BE2C (cell line): Measurements from ENCODE around the gene SYNPO.

Experiments used
- DNase-seq: peaks from one replicate; pipeline ENCODE4 v3.0.0-alpha.2; 2020
- H3K27me3 ChIP-seq: fragments of 250-450 bp; sonication (Bioruptor Pico); 2 replicates; pipeline ENCODE4 v1.5.1; 2020; ENCODE audit warnings: mild to moderate bottlenecking
- H3K36me3 ChIP-seq: fragments of 250-450 bp; sonication (Bioruptor Pico); 2 replicates; pipeline ENCODE4 v1.5.1; 2020; ENCODE audit warnings: mild to moderate bottlenecking
- H3K4me1 ChIP-seq: fragments of 250-450 bp; sonication (Bioruptor Pico); 2 replicates; pipeline ENCODE4 v1.5.1; 2020
- H3K4me3 ChIP-seq: 2 replicates; pipeline ENCODE4 v1.5.1; 2011; ENCODE audit warnings: low read depth, low read length
- H3K9me3 ChIP-seq: fragments of 250-450 bp; sonication (Bioruptor Pico); 2 replicates; pipeline ENCODE4 v1.5.1; 2020
- TF ChIP-seq, protein P1 (sequence below): IDR thresholded peaks from 2 replicates; pipeline ENCODE4 v1.5.1; 2012; ENCODE audit warnings: mild to moderate bottlenecking, low read depth, low read length

The SYNPO gene

DNA sequence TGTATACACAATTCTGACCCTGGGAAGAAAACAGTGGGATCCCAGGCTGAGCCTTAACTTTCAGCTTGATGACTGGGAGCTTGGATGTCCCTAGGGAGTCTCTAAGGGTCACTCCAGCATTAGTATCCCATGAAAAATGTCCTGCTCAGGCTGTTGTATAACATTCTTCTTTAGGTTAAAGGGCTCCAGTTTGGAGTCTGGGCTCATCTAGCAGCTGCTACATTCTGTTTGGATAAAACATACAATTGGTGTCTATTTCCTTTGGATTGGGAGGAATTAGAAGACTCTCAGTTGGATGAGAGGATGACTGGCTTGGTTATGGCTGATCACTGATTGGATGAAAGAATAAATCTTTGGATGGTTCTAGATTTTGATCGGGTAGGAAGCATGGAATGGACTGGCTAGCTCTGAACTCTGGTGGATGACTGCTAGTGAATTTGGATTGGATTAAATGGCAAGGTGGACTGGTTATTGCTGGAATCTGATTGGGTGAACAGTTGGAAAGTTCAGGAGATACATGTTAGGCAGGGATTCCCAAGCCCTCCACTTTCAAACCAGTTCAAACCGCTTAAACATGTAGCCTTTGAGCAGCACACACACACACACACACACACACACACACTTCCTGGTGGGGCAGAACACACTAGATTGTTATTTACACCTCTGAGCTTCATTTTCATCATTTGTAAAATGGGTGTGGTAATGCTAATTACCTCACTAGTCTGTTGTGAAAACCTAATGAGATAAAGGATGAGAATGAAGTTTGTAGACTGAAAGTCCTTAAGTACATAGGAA is 13.5 kb downstream of the SYNPO start:
- Histone ChIP-seq H3K4me3 (no peak overlapping the region), H3K9me3 (no peaks in the 10 kb centered on the region), H3K36me3 (peaks cover 17% of the 10 kb centered on the region), H3K4me1 (peaks cover 20% of the 10 kb centered on the region), H3K27me3 (no peaks in the 10 kb centered on the region)
- no peak for DNase-seq
- TF ChIP-seq, protein P1, sequence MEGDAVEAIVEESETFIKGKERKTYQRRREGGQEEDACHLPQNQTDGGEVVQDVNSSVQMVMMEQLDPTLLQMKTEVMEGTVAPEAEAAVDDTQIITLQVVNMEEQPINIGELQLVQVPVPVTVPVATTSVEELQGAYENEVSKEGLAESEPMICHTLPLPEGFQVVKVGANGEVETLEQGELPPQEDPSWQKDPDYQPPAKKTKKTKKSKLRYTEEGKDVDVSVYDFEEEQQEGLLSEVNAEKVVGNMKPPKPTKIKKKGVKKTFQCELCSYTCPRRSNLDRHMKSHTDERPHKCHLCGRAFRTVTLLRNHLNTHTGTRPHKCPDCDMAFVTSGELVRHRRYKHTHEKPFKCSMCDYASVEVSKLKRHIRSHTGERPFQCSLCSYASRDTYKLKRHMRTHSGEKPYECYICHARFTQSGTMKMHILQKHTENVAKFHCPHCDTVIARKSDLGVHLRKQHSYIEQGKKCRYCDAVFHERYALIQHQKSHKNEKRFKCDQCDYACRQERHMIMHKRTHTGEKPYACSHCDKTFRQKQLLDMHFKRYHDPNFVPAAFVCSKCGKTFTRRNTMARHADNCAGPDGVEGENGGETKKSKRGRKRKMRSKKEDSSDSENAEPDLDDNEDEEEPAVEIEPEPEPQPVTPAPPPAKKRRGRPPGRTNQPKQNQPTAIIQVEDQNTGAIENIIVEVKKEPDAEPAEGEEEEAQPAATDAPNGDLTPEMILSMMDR: no peak

DNA sequence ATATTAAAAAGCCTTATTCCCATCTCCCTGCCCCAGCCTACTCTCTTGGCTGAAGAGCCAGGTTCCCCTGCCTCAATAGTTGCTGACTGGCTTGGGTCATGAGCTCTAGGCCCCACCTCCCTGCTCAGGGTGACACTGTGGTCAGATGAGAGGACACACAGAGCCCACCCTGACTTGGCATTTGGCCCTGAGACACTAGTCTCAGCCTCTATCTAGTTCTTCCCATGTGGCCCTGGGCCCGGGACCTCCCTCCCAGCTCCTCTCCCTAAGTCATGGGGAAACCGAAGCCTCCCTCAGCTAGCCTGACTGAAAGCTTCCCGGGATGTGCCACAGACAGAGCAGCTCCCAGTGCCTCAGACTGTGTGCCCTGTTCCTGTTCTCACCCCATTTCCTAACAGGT is 14.8 kb downstream of the SYNPO start:
- H3K27me3 ChIP-seq: no peaks in the 10 kb centered on the region
- peaks cover 20% of the 10 kb centered on the region for H3K4me1 ChIP-seq
- H3K4me3 ChIP-seq: no peak overlapping the region
- peaks cover 4% of the 10 kb centered on the region for H3K36me3 ChIP-seq
- H3K9me3 ChIP-seq: no peaks in the 10 kb centered on the region
- no peak for DNase-seq
- TF ChIP-seq, protein P1: no peak

DNA sequence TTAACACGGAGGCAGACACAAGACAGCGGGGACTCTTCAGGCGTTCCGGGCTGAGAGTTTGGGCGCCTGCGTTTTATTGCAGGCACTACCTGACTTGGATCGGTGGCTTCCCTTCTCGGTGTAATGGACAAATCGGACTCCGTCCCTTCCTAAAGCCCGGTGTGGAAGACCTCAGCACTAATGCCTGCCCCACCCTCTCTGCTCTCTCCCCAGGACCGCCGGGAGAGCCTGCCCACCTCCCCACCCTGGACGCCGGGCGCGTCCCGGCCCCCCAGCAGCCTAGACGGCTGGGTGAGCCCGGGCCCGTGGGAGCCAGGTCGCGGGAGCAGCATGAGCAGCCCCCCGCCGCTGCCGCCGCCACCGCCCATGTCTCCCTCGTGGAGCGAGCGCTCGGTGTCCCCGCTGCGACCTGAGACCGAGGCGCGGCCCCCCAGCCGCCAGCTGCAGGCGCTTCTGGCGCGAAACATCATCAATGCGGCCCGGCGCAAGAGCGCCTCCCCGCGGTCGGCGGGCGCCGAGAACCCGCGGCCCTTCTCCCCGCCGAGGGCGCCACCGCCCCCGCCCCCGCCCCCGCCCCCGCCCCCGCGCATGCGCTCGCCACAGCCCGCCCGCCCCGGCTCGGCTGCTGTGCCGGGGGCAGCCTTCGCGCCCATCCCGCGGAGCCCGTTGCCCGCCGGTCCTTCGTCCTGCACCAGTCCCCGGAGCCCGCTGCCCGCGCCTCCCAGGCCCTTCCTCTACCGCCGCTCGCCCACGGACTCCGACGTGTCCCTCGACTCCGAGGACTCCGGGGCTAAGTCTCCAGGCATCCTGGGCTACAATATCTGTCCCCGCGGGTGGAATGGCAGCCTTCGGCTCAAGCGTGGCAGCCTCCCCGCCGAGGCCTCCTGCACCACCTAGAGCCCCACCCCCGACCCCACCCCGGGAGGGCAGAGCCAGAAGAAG is 16.0 kb downstream of the SYNPO start:
- Histone ChIP-seq H3K27me3 (no peaks in the 10 kb centered on the region), H3K4me1 (peaks cover 17% of the 10 kb centered on the region), H3K36me3 (no peaks in the 10 kb centered on the region), H3K4me3 (peak overlapping the region; percentile 58), H3K9me3 (no peaks in the 10 kb centered on the region)
- peak; percentile 89 for DNase-seq
- TF ChIP-seq, protein P1: peak; percentile 48

DNA sequence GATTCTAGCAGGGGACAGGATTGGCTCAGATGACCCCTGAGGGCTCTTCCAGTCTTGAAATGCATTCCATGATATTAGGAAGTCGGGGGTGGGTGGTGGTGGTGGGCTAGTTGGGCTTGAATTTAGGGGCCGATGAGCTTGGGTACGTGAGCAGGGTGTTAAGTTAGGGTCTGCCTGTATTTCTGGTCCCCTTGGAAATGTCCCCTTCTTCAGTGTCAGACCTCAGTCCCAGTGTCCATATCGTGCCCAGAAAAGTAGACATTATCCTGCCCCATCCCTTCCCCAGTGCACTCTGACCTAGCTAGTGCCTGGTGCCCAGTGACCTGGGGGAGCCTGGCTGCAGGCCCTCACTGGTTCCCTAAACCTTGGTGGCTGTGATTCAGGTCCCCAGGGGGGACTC is 17.7 kb downstream of the SYNPO start:
- peaks cover 11% of the 10 kb centered on the region for H3K4me1 ChIP-seq
- TF ChIP-seq, protein P1: no peak
- H3K36me3 ChIP-seq: no peaks in the 10 kb centered on the region
- no peaks in the 10 kb centered on the region for H3K9me3 ChIP-seq
- H3K27me3 ChIP-seq: no peaks in the 10 kb centered on the region
- H3K4me3 ChIP-seq: no peak overlapping the region
- no peak for DNase-seq

DNA sequence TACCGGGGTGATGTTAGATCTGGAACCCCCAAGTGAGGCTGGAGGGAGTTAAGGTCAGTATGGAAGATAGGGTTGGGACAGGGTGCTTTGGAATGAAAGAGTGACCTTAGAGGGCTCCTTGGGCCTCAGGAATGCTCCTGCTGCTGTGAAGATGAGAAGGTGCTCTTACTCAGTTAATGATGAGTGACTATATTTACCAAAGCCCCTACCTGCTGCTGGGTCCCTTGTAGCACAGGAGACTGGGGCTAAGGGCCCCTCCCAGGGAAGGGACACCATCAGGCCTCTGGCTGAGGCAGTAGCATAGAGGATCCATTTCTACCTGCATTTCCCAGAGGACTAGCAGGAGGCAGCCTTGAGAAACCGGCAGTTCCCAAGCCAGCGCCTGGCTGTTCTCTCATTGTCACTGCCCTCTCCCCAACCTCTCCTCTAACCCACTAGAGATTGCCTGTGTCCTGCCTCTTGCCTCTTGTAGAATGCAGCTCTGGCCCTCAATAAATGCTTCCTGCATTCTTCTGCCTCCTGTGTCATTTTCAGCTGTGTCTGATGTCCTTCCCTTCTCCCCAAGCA is 18.3 kb downstream of the SYNPO start:
- DNase-seq: no peak
- H3K4me3 ChIP-seq: no peak overlapping the region
- peaks cover 10% of the 10 kb centered on the region for H3K4me1 ChIP-seq
- no peaks in the 10 kb centered on the region for H3K9me3 ChIP-seq
- TF ChIP-seq, protein P1: no peak
- no peaks in the 10 kb centered on the region for H3K27me3 ChIP-seq
- H3K36me3 ChIP-seq: no peaks in the 10 kb centered on the region
